ENCODE results near the gene TNFRSF1B.

DNA sequence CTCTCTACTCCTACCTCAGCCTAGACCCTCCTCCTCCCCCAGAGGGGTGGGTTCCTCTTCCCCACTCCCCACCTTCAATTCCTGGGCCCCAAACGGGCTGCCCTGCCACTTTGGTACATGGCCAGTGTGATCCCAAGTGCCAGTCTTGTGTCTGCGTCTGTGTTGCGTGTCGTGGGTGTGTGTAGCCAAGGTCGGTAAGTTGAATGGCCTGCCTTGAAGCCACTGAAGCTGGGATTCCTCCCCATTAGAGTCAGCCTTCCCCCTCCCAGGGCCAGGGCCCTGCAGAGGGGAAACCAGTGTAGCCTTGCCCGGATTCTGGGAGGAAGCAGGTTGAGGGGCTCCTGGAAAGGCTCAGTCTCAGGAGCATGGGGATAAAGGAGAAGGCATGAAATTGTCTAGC lies 41.5 kb downstream of the TNFRSF1B start:
- TF ChIP-seq EZH2 (IDR thresholded peaks at IDR 0.05; ENCODE audit: low read length) = no peak
- TF ChIP-seq, protein P1, sequence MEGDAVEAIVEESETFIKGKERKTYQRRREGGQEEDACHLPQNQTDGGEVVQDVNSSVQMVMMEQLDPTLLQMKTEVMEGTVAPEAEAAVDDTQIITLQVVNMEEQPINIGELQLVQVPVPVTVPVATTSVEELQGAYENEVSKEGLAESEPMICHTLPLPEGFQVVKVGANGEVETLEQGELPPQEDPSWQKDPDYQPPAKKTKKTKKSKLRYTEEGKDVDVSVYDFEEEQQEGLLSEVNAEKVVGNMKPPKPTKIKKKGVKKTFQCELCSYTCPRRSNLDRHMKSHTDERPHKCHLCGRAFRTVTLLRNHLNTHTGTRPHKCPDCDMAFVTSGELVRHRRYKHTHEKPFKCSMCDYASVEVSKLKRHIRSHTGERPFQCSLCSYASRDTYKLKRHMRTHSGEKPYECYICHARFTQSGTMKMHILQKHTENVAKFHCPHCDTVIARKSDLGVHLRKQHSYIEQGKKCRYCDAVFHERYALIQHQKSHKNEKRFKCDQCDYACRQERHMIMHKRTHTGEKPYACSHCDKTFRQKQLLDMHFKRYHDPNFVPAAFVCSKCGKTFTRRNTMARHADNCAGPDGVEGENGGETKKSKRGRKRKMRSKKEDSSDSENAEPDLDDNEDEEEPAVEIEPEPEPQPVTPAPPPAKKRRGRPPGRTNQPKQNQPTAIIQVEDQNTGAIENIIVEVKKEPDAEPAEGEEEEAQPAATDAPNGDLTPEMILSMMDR (optimal IDR thresholded peaks at IDR 0.05 in 1 of 3, IDR thresholded peaks at IDR 0.05 in 1 of 3, conservative IDR thresholded peaks at IDR 0.05 in 1 of 3; ENCODE audit: extremely low read depth in 1 of 3, insufficient read depth in 2 of 3, low read length in 3 of 3) = no peak

Data from keratinocyte (primary cell).